Measurements from ENCODE around the gene FOLR3.
"Not testable (repeated sequence)": the region's sequence is repeated elsewhere in the genome, so short reads cannot be mapped to it uniquely, and the experiment has no call there.

The FOLR3 gene

DNA sequence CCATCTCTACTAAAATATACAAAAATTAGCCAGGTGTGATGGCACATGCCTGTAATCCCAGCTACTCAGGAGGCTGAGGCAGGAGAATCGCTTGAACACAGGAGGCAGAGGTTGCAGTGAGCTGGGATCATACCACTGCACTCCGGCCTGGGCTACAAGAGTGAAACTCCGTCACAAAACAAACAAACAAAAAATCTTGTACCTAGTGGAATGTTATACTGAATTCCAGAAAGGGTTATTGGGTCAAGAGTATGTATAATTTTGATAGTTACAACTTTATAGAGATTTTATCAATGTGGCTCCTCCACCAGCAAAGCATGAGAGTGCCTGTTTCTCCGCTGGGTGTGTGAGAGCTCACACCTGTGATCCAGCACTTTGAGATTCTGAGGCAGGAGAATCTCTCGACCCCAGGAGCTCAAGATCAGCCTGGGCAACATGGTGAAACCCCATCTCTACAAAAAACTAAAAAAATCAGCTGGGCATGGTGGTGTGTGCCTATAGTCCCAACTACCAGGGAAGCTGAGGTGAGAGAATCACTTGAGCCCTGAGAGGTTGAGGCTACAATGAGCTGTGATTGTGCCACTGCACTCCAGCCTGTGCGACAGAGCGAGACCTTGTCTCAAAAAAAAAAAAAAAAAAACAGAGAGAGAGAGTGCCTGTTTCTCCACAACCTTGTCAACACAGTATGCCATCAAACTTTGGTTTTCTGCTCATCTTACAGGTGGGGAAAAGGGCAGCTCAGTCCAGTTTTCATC lies 43.7 kb downstream of the FOLR3 start:
- no peak overlapping the region for H3K9ac ChIP-seq (ENCODE audit: insufficient read length, low read depth)
- no peaks in the 10 kb centered on the region for H3K36me3 ChIP-seq (ENCODE audit: insufficient read depth, insufficient read length, low read length)
- H3K4me3 ChIP-seq (ENCODE audit: insufficient read length, low read depth) = no peak overlapping the region
- H3K4me1 ChIP-seq (ENCODE audit: insufficient read depth, insufficient read length) = no peaks in the 10 kb centered on the region
- no peak for TF ChIP-seq ZNF274 (IDR thresholded peaks at IDR 0.05; ENCODE audit: low read depth, low read length)
- TF ChIP-seq YY1 (IDR thresholded peaks at IDR 0.05; ENCODE audit: insufficient read depth, insufficient read length) = no peak
- TF ChIP-seq SUZ12 (IDR thresholded peaks at IDR 0.05; ENCODE audit: extremely low read depth, insufficient read depth, insufficient read length) = no peak
- H3K27me3 ChIP-seq (ENCODE audit: insufficient read depth, insufficient read length) = no peaks in the 10 kb centered on the region
- DNase-seq (ENCODE audit: low read depth, low spot score) = no peak
- no peaks in the 10 kb centered on the region for H3K9me3 ChIP-seq (ENCODE audit: insufficient read depth, low read length)

DNA sequence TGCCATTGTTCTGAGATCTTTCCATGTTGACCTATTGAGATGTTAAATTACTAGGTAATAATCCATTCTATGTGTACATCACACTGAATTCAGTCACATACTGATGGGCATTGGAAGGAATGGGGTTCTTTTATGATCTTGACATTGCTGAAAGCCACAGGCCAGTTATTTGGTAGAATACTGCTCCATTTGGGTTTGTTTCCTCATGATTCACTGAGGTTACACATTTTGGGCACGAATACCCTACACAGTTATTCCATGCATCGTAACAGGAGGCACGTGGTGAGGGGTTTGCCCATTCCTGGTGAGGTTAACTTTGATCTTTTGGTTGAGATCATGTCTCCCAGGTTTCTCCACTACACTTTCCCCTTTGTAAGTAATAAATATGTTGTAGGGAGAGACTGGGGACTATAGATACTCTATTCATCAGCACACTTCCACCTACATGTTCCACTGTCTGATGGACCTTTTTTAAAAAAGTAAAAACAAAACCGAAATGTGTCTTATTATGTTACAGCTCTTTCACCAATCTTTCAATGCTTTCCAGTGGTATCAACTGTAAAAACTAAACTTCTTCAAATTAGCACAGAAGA lies 44.4 kb downstream of the FOLR3 start:
- Histone ChIP-seq H3K9me3 (ENCODE audit: insufficient read depth, low read length) (no peaks in the 10 kb centered on the region), H3K27me3 (ENCODE audit: insufficient read depth, insufficient read length) (no peaks in the 10 kb centered on the region), H3K9ac (ENCODE audit: insufficient read length, low read depth) (no peak overlapping the region), H3K4me3 (ENCODE audit: insufficient read length, low read depth) (no peak overlapping the region), H3K36me3 (ENCODE audit: insufficient read depth, insufficient read length, low read length) (no peaks in the 10 kb centered on the region), H3K4me1 (ENCODE audit: insufficient read depth, insufficient read length) (no peaks in the 10 kb centered on the region)
- DNase-seq (ENCODE audit: low read depth, low spot score) = no peak
- TF ChIP-seq SUZ12 (IDR thresholded peaks at IDR 0.05; ENCODE audit: extremely low read depth, insufficient read depth, insufficient read length) = no peak
- TF ChIP-seq ZNF274 (IDR thresholded peaks at IDR 0.05; ENCODE audit: low read depth, low read length) = no peak
- TF ChIP-seq YY1 (IDR thresholded peaks at IDR 0.05; ENCODE audit: insufficient read depth, insufficient read length) = no peak

DNA sequence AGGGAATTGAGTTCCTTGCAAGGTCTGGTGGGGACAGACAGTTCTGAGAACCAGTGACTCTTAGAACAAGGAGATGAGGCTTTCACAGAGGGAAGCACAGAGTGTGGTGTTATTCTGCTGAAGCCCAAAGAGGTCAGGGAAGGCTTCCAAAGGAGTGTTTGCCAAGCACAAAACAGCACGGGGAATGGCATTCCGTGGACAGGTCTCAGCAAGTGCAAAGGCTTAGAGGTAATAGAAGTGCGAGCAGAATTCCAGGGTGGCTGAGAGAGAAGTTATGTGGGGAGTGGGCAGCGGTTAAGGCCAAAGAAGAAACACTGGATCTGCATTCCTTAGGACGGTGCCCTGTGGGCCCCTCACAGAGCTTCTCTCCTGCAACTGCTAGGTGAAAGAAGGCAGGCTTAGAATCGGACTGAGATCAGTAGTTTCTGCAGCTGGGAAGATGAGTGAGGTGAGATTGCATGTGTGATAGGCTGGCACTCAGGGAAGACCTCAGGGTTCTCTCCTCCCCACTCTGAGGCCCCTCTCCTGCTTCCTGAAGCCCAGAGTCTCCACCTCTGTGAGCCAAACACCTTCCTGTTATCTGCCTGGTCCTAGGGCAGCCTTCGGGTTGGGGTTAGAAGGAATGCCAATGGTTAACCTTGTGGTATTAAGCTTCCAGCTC lies 45.5 kb downstream of the FOLR3 start:
- H3K4me1 ChIP-seq (ENCODE audit: insufficient read depth, insufficient read length); H3K27me3 ChIP-seq (ENCODE audit: insufficient read depth, insufficient read length); H3K4me3 ChIP-seq (ENCODE audit: insufficient read length, low read depth); DNase-seq (ENCODE audit: low read depth, low spot score); H3K9me3 ChIP-seq (ENCODE audit: insufficient read depth, low read length); H3K9ac ChIP-seq (ENCODE audit: insufficient read length, low read depth); H3K36me3 ChIP-seq (ENCODE audit: insufficient read depth, insufficient read length, low read length): not testable (repeated sequence)

DNA sequence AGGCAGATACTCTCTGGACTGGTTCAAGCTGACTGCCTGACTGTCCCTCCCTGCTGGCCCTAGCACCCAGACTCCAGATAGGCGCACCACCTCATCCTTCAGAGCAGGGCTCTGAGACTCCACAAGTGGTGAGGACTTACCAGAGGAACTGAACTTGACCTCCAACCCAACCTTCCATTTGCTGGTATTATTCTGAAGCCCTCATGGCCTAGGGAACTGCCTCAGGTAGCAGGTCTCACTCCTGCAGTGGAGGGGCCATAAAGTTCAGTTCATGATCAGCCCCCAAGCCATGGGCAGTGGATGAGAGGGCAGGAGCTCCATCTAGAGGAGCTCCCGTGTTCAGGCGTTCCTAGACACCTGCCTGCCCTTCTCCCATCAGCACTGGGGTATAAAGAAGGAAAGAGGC lies 46.0 kb downstream of the FOLR3 start:
- H3K36me3 ChIP-seq (ENCODE audit: insufficient read depth, insufficient read length, low read length); H3K9me3 ChIP-seq (ENCODE audit: insufficient read depth, low read length); H3K27me3 ChIP-seq (ENCODE audit: insufficient read depth, insufficient read length); H3K4me3 ChIP-seq (ENCODE audit: insufficient read length, low read depth); DNase-seq (ENCODE audit: low read depth, low spot score); H3K9ac ChIP-seq (ENCODE audit: insufficient read length, low read depth); H3K4me1 ChIP-seq (ENCODE audit: insufficient read depth, insufficient read length): not testable (repeated sequence)

DNA sequence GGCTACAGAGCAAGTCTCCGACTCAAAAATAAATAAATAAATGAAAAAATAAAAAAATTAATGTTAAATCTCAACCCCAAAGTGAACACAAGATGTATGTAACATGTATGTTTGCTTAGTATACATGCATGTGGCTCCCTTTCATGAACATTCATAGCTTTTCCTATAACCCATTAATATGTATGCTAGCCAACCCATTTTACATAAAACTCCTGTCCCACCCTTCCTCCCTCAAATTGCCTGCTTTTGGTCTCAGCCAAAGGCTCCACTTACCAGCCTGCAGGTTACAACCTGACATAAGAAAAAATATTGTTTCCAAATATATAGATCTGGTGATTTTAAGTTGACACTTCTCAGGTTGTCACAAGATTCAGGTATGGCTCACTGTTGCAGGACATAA lies 52.7 kb downstream of the FOLR3 start:
- peaks cover 7% of the 10 kb centered on the region for H3K4me1 ChIP-seq (ENCODE audit: insufficient read depth, insufficient read length)
- no peak overlapping the region for H3K4me3 ChIP-seq (ENCODE audit: insufficient read length, low read depth)
- TF ChIP-seq YY1 (IDR thresholded peaks at IDR 0.05; ENCODE audit: insufficient read depth, insufficient read length) (no peak), ZNF274 (IDR thresholded peaks at IDR 0.05; ENCODE audit: low read depth, low read length) (no peak), SUZ12 (IDR thresholded peaks at IDR 0.05; ENCODE audit: extremely low read depth, insufficient read depth, insufficient read length) (no peak)
- H3K9me3 ChIP-seq (ENCODE audit: insufficient read depth, low read length) = no peaks in the 10 kb centered on the region
- no peak for DNase-seq (ENCODE audit: low read depth, low spot score)
- no peaks in the 10 kb centered on the region for H3K27me3 ChIP-seq (ENCODE audit: insufficient read depth, insufficient read length)
- H3K36me3 ChIP-seq (ENCODE audit: insufficient read depth, insufficient read length, low read length) = no peaks in the 10 kb centered on the region
- no peak overlapping the region for H3K9ac ChIP-seq (ENCODE audit: insufficient read length, low read depth)

Measured in NT2/D1 (cell line).